HAP-1 (cell line): ENCODE measurements around the gene RALGAPA1.
"Not testable (repeated sequence)": the region's sequence is repeated elsewhere in the genome, so short reads cannot be mapped to it uniquely, and the experiment has no call there.

Experiments
- DNase-seq, 2 experiments: peaks; one replicate each; pipeline ENCODE4 v3.0.0-alpha.2; 2016 to 2020; ENCODE audit warnings: low spot score in 2 of 2
- H3K27me3 ChIP-seq: fragments of 250-450 bp; sonication (Bioruptor Pico); 2 replicates; pipeline ENCODE4 v1.5.1; 2020; ENCODE audit warnings: low read depth, mild to moderate bottlenecking, moderate library complexity
- H3K36me3 ChIP-seq: fragments of 250-450 bp; sonication (Bioruptor Pico); replicated peaks from 2 replicates; pipeline ENCODE4 v1.5.1; 2020; ENCODE audit warnings: mild to moderate bottlenecking
- H3K4me1 ChIP-seq: fragments of 250-450 bp; sonication (Bioruptor Pico); 2 replicates; pipeline ENCODE4 v1.5.1; 2020; ENCODE audit warnings: mild to moderate bottlenecking
- H3K4me3 ChIP-seq: fragments of 250-450 bp; sonication (Bioruptor Pico); 2 replicates; pipeline ENCODE4 v1.5.1; 2020; ENCODE audit warnings: mild to moderate bottlenecking, moderate library complexity
- H3K9me3 ChIP-seq: fragments of 250-450 bp; sonication (Bioruptor Pico); 2 replicates; pipeline ENCODE4 v1.5.1; 2020; ENCODE audit warnings: mild to moderate bottlenecking, moderate library complexity
- in situ Hi-C: fragments of 300-500 bp; cut with MboI; formaldehyde crosslinking; loops from 3 replicates; pipeline ENCODE4 v1.14.3; 2020; ENCODE audit warnings: low sequenced_read_pairs, inconsistent platforms, mixed read lengths

The RALGAPA1 gene

GRCh38 chr14:35827678-35828472 is 18.8 kb upstream of the RALGAPA1 start:
- Histone ChIP-seq H3K9me3 (no peaks in the 10 kb centered on the region), H3K4me3 (peak overlapping the region; percentile 68), H3K27me3 (no peaks in the 10 kb centered on the region), H3K4me1 (peaks cover 8% of the 10 kb centered on the region), H3K36me3 (no peaks in the 10 kb centered on the region)
- DNase-seq = no peak
- in situ Hi-C loops = no loop called here

GRCh38 chr14:35826952-35827416 is 17.9 kb upstream of the RALGAPA1 start:
- DNase-seq = no peak
- Histone ChIP-seq H3K9me3 (no peaks in the 10 kb centered on the region), H3K4me3 (peak overlapping the region; percentile 68), H3K36me3 (no peaks in the 10 kb centered on the region), H3K27me3 (no peaks in the 10 kb centered on the region), H3K4me1 (peaks cover 11% of the 10 kb centered on the region)
- in situ Hi-C loops = no loop called here

GRCh38 chr14:35826218-35826951 is 17.3 kb upstream of the RALGAPA1 start, which contains the start of gene BRMS1L:
Gene BRMS1L (plus strand): TSS chr14:35826338. CDS start chr14:35826517, 179 bp downstream.
- peaks cover 11% of the 10 kb centered on the region for H3K4me1 ChIP-seq
- in situ Hi-C loops = no loop called here
- H3K9me3 ChIP-seq = no peaks in the 10 kb centered on the region
- no peaks in the 10 kb centered on the region for H3K36me3 ChIP-seq
- peak within 1 kb of the TSS; percentile 68 for H3K4me3 ChIP-seq
- H3K27me3 ChIP-seq = no peaks in the 10 kb centered on the region
- DNase-seq = peak; percentile 97 to 99

- DNase-seq = no peak
- in situ Hi-C loops = no loop called here
Measured at GRCh38 chr14:35825968-35826217, 16.8 kb upstream of the RALGAPA1 start.

GRCh38 chr14:35824446-35825165 is 15.5 kb upstream of the RALGAPA1 start:
- H3K27me3 ChIP-seq, H3K9me3 ChIP-seq, H3K36me3 ChIP-seq, H3K4me3 ChIP-seq, in situ Hi-C loops, DNase-seq: not testable (repeated sequence)
- H3K4me1 ChIP-seq = peaks cover 11% of the 10 kb centered on the region

More at GRCh38 chr14:35825968-35826217, 16.8 kb upstream of the RALGAPA1 start:
- Histone ChIP-seq H3K9me3 (no peaks in the 10 kb centered on the region), H3K4me3 (peak overlapping the region; percentile 68), H3K27me3 (no peaks in the 10 kb centered on the region), H3K36me3 (no peaks in the 10 kb centered on the region), H3K4me1 (peaks cover 11% of the 10 kb centered on the region)

GRCh38 chr14:35822501-35822900 is 13.4 kb upstream of the RALGAPA1 start:
- Histone ChIP-seq H3K4me3 (no peak overlapping the region), H3K9me3 (no peaks in the 10 kb centered on the region), H3K27me3 (no peaks in the 10 kb centered on the region), H3K36me3 (no peaks in the 10 kb centered on the region), H3K4me1 (peaks cover 9% of the 10 kb centered on the region)
- in situ Hi-C loops = no loop called here
- DNase-seq = no peak

GRCh38 chr14:35821564-35822411 is 12.7 kb upstream of the RALGAPA1 start:
- no peaks in the 10 kb centered on the region for H3K9me3 ChIP-seq
- no peak overlapping the region for H3K4me3 ChIP-seq
- peak; percentile 57 to 64 for DNase-seq
- H3K27me3 ChIP-seq = no peaks in the 10 kb centered on the region
- peaks cover 6% of the 10 kb centered on the region; the same call in 1 of the 2 replicates for H3K4me1 ChIP-seq
- H3K36me3 ChIP-seq = no peaks in the 10 kb centered on the region
- in situ Hi-C loops = no loop called here

- Histone ChIP-seq H3K27me3 (no peaks in the 10 kb centered on the region), H3K4me1 (peaks cover 3% of the 10 kb centered on the region; the same call in 1 of the 2 replicates), H3K36me3 (no peaks in the 10 kb centered on the region), H3K4me3 (no peak overlapping the region), H3K9me3 (no peaks in the 10 kb centered on the region)
- in situ Hi-C loops = no loop called here
- DNase-seq = no peak
Measured at GRCh38 chr14:35819591-35820540, 10.8 kb upstream of the RALGAPA1 start.

- no peak overlapping the region for H3K4me3 ChIP-seq
- H3K27me3 ChIP-seq = no peaks in the 10 kb centered on the region
- peaks cover 3% of the 10 kb centered on the region; the same call in 1 of the 2 replicates for H3K4me1 ChIP-seq
- H3K36me3 ChIP-seq = no peaks in the 10 kb centered on the region
- peak; percentile 30 to 60 for DNase-seq
- no peaks in the 10 kb centered on the region for H3K9me3 ChIP-seq
- in situ Hi-C loops = no loop called here
Measured at GRCh38 chr14:35818346-35819115, 9.4 kb upstream of the RALGAPA1 start.

- Histone ChIP-seq H3K36me3 (no peaks in the 10 kb centered on the region), H3K4me3 (no peak overlapping the region), H3K4me1 (no peaks in the 10 kb centered on the region), H3K9me3 (no peaks in the 10 kb centered on the region), H3K27me3 (no peaks in the 10 kb centered on the region)
- DNase-seq = peak; percentile 53 to 91
- in situ Hi-C loops = no loop called here
Measured at GRCh38 chr14:35814371-35815005, 5.4 kb upstream of the RALGAPA1 start.

- no peak for DNase-seq
- in situ Hi-C loops = no loop called here
- no peaks in the 10 kb centered on the region for H3K27me3 ChIP-seq
- no peak overlapping the region for H3K4me3 ChIP-seq
- peaks cover 15% of the 10 kb centered on the region for H3K4me1 ChIP-seq
- H3K9me3 ChIP-seq = no peaks in the 10 kb centered on the region
- no peaks in the 10 kb centered on the region for H3K36me3 ChIP-seq
Measured at GRCh38 chr14:35810963-35811362, 1.9 kb upstream of the RALGAPA1 start.
